GM23338 (cell line): ENCODE measurements around the gene STX16. TPM values are rescaled to one million over a fixed set of nuclear protein-coding genes. Genes with fewer than 3 reads are reported as not detected.

Experiments
- ATAC-seq: fragments of 200-7000 bp; cut with Tn5 transposase; 3 replicates; pipeline ENCODE4 v1.9.1; 2020
- DNase-seq: peaks from one replicate; pipeline ENCODE4 v3.0.0-alpha.2; 2015; ENCODE audit warnings: low spot score
- H2AFZ ChIP-seq: fragments of 200-600 bp; sonication (generic); 2 replicates; pipeline ENCODE4 v1.8.0; 2016; ENCODE audit warnings: antibody characterized with exemption, mild to moderate bottlenecking, moderate library complexity
- H3F3A ChIP-seq: fragments of 200-600 bp; sonication (generic); replicated peaks from 2 replicates; pipeline ENCODE4 v1.8.0; 2017; ENCODE audit warnings: antibody characterized with exemption, mixed run types, low read depth
- H3K27ac ChIP-seq: fragments of 200-600 bp; sonication (generic); 2 replicates; pipeline ENCODE4 v1.6.1; 2016; ENCODE audit warnings: low read depth
- H3K27me3 ChIP-seq: fragments of 200-600 bp; sonication (generic); 2 replicates; pipeline ENCODE4 v1.8.0; 2016; ENCODE audit warnings: mild to moderate bottlenecking, mixed run types, moderate library complexity; ENCODE audit not compliant: insufficient read depth
- H3K36me3 ChIP-seq: fragments of 200-600 bp; sonication (generic); 2 replicates; pipeline ENCODE4 v1.8.0; 2016; ENCODE audit warnings: mild to moderate bottlenecking; ENCODE audit not compliant: insufficient read depth
- H3K4me1 ChIP-seq: fragments of 200-600 bp; sonication (generic); 2 replicates; pipeline ENCODE4 v1.8.0; 2016; ENCODE audit warnings: mild to moderate bottlenecking, moderate library complexity; ENCODE audit not compliant: insufficient read depth
- H3K4me2 ChIP-seq: fragments of 200-600 bp; sonication (generic); 2 replicates; pipeline ENCODE4 v1.7.1; 2017; ENCODE audit warnings: mixed run types
- H3K4me3 ChIP-seq: fragments of 200-600 bp; sonication (generic); 2 replicates; pipeline ENCODE4 v1.6.1; 2016; ENCODE audit warnings: mixed run types
- H3K79me2 ChIP-seq: fragments of 200-600 bp; sonication (generic); replicated peaks from 2 replicates; pipeline ENCODE4 v1.8.0; 2017; ENCODE audit warnings: mild to moderate bottlenecking; ENCODE audit not compliant: insufficient read depth
- H3K9me2 ChIP-seq: fragments of 200-600 bp; sonication (generic); 2 replicates; pipeline ENCODE4 v1.8.0; 2017; ENCODE audit not compliant: insufficient read depth
- H4K20me1 ChIP-seq: fragments of 200-600 bp; sonication (generic); replicated peaks from 2 replicates; pipeline ENCODE4 v1.8.0; 2017; ENCODE audit warnings: mild to moderate bottlenecking; ENCODE audit not compliant: insufficient read depth
- H3K27ac Mint-ChIP-seq: 2 replicates; pipeline ENCODE4 v1.8.0; 2020; ENCODE audit warnings: inconsistent platforms, mild to moderate bottlenecking, moderate library complexity, mixed read lengths
- H3K27me3 Mint-ChIP-seq: 3 replicates; pipeline ENCODE4 v1.8.0; 2022; ENCODE audit warnings: low read depth, mild to moderate bottlenecking, moderate library complexity, mixed read lengths, inconsistent platforms; ENCODE audit not compliant: insufficient read depth, poor library complexity
- H3K36me3 Mint-ChIP-seq: 3 replicates; pipeline ENCODE4 v1.8.0; 2021; ENCODE audit warnings: low read depth, mild to moderate bottlenecking, inconsistent platforms, moderate library complexity, mixed read lengths
- H3K4me1 Mint-ChIP-seq: 3 replicates; pipeline ENCODE4 v1.8.0; 2020; ENCODE audit warnings: mild to moderate bottlenecking, inconsistent platforms, mixed read lengths
- H3K4me3 Mint-ChIP-seq: 3 replicates; pipeline ENCODE4 v1.8.0; 2021; ENCODE audit warnings: moderate library complexity, mild to moderate bottlenecking, inconsistent platforms, mixed read lengths
- H3K9me3 Mint-ChIP-seq: 3 replicates; pipeline ENCODE4 v1.8.0; 2020; ENCODE audit warnings: moderate library complexity, mild to moderate bottlenecking, inconsistent platforms, mixed read lengths
- CREB1 ChIP-seq: fragments of 250-450 bp; sonication (Bioruptor Pico); IDR thresholded peaks from 2 replicates; pipeline ENCODE4 v1.5.0; 2020; ENCODE audit warnings: low read depth, mild to moderate bottlenecking, moderate library complexity
- EZH2 ChIP-seq: fragments of 200-600 bp; sonication (generic); IDR thresholded peaks from one replicate; pipeline ENCODE4 v1.8.0; 2017; ENCODE audit warnings: antibody characterized with exemption, mild to moderate bottlenecking, low read depth; ENCODE audit not compliant: unreplicated experiment
- EZH2phosphoT487 ChIP-seq: fragments of 200-600 bp; sonication (generic); IDR thresholded peaks from one replicate; pipeline ENCODE4 v1.8.1; 2018; ENCODE audit warnings: antibody characterized with exemption; ENCODE audit not compliant: unreplicated experiment
- JUNB ChIP-seq: IDR thresholded peaks from one replicate; pipeline ENCODE4 v1.6.1; 2016; ENCODE audit warnings: antibody characterized with exemption; ENCODE audit not compliant: unreplicated experiment
- NANOG ChIP-seq: IDR thresholded peaks from 2 replicates; pipeline ENCODE4 v1.6.1; 2016; ENCODE audit warnings: antibody characterized with exemption, borderline replicate concordance
- POLR2AphosphoS5 ChIP-seq: IDR thresholded peaks from 2 replicates; pipeline ENCODE4 v1.6.1; 2016; ENCODE audit warnings: antibody characterized with exemption, low read depth
- STAT1 ChIP-seq: IDR thresholded peaks from one replicate; pipeline ENCODE4 v1.6.1; 2016; ENCODE audit warnings: antibody characterized with exemption; ENCODE audit not compliant: unreplicated experiment
- ZNF114 ChIP-seq: fragments of 250-450 bp; sonication (Bioruptor Pico); IDR thresholded peaks from 2 replicates; pipeline ENCODE4 v1.5.0; 2020; ENCODE audit warnings: mild to moderate bottlenecking, moderate library complexity
- ZNF331 ChIP-seq: fragments of 250-450 bp; sonication (Bioruptor Pico); IDR thresholded peaks from 2 replicates; pipeline ENCODE4 v1.5.0; 2020; ENCODE audit warnings: low read depth, mild to moderate bottlenecking, moderate library complexity
- polyA plus RNA-seq: library from polyadenylated mRNA; unstranded; fragments of >200 nt; fragmentation: Nextera tagmentation; extraction: Ambion mirVana; gene quantifications from 2 replicates; pipeline ENCODE4 v1.2.1, GENCODE V29; 2016
- total RNA-seq: library from RNA; depleted of rRNA; stranded (reverse); fragments of >200 nt; shearing (Covaris generic); gene quantifications from 2 replicates; pipeline ENCODE4 v1.2.3, GENCODE V29; 2014
- TF ChIP-seq, protein P1 (sequence below): fragments of 250-450 bp; sonication (Bioruptor Pico); IDR thresholded peaks from 2 replicates; pipeline ENCODE4 v1.5.0; 2020; ENCODE audit warnings: mild to moderate bottlenecking, moderate library complexity
- TF ChIP-seq, protein P2 (sequence below): IDR thresholded peaks from one replicate; pipeline ENCODE4 v1.6.1; 2018; ENCODE audit warnings: antibody characterized with exemption; ENCODE audit not compliant: unreplicated experiment
- TF ChIP-seq, protein P3 (sequence below): IDR thresholded peaks from 2 replicates; pipeline ENCODE4 v1.6.1; 2016; ENCODE audit warnings: antibody characterized with exemption
- TF ChIP-seq, protein P4 (sequence below), 2 experiments: fragments of 200-600 bp in 1 of 2; sonication (generic) in 1 of 2; conservative IDR thresholded peaks; 2 replicates each; pipeline versions ENCODE4 v1.5.1 to v1.6.1; 2016 to 2017; ENCODE audit warnings: antibody characterized with exemption in 2 of 2, low read depth in 2 of 2, mild to moderate bottlenecking in 2 of 2, moderate library complexity in 1 of 2

The STX16 gene
- total and polyA plus RNA-seq, 2 experiments from 2014 or later: 31.2 to 70.5 TPM

DNA sequence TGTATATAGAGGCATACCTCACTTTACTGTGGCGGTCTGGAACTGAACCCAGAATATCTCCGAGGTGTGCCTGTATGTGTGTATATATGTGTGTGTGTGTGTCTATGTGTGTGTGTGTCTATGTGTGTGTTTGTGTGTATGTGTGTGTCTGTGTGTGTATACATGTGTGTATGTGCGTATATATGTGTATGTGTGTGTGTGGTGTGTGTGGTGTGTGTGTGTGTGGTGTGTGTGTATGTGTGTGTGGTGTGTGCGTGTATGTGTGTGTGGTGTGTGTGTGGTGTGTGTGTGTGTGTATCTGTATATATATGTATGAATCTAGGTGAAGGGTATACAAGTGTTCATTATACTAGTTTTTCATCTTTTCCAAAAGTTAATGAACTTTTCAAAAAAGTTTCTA is 37.3 kb downstream of the STX16 start:
- no peak overlapping the region for H3K27ac ChIP-seq
- Mint-ChIP-seq H3K4me3 (no peak overlapping the region), H3K4me1 (peaks cover 32% of the 10 kb centered on the region), H3K36me3 (peaks cover 16% of the 10 kb centered on the region; the same call in 2 of the 3 replicates), H3K27ac (no peak overlapping the region), H3K27me3 (peaks cover 8% of the 10 kb centered on the region), H3K9me3 (no peaks in the 10 kb centered on the region)
- no peaks in the 10 kb centered on the region for H3K27me3 ChIP-seq
- no peaks in the 10 kb centered on the region for H3K9me2 ChIP-seq
- DNase-seq: no peak
- H3K36me3 ChIP-seq: no peaks in the 10 kb centered on the region; the same call in 1 of the 2 replicates
- H2AFZ ChIP-seq: no peak overlapping the region
- peaks cover 30% of the 10 kb centered on the region; the same call in 1 of the 2 replicates for H3K4me1 ChIP-seq
- H3F3A ChIP-seq: peaks cover 14% of the 10 kb centered on the region
- H3K4me2 ChIP-seq: no peak overlapping the region
- no peaks in the 10 kb centered on the region for H4K20me1 ChIP-seq
- no peak for ATAC-seq
- no peak overlapping the region for H3K4me3 ChIP-seq
- no peak for TF ChIP-seq EZH2phosphoT487
- TF ChIP-seq, protein P1, sequence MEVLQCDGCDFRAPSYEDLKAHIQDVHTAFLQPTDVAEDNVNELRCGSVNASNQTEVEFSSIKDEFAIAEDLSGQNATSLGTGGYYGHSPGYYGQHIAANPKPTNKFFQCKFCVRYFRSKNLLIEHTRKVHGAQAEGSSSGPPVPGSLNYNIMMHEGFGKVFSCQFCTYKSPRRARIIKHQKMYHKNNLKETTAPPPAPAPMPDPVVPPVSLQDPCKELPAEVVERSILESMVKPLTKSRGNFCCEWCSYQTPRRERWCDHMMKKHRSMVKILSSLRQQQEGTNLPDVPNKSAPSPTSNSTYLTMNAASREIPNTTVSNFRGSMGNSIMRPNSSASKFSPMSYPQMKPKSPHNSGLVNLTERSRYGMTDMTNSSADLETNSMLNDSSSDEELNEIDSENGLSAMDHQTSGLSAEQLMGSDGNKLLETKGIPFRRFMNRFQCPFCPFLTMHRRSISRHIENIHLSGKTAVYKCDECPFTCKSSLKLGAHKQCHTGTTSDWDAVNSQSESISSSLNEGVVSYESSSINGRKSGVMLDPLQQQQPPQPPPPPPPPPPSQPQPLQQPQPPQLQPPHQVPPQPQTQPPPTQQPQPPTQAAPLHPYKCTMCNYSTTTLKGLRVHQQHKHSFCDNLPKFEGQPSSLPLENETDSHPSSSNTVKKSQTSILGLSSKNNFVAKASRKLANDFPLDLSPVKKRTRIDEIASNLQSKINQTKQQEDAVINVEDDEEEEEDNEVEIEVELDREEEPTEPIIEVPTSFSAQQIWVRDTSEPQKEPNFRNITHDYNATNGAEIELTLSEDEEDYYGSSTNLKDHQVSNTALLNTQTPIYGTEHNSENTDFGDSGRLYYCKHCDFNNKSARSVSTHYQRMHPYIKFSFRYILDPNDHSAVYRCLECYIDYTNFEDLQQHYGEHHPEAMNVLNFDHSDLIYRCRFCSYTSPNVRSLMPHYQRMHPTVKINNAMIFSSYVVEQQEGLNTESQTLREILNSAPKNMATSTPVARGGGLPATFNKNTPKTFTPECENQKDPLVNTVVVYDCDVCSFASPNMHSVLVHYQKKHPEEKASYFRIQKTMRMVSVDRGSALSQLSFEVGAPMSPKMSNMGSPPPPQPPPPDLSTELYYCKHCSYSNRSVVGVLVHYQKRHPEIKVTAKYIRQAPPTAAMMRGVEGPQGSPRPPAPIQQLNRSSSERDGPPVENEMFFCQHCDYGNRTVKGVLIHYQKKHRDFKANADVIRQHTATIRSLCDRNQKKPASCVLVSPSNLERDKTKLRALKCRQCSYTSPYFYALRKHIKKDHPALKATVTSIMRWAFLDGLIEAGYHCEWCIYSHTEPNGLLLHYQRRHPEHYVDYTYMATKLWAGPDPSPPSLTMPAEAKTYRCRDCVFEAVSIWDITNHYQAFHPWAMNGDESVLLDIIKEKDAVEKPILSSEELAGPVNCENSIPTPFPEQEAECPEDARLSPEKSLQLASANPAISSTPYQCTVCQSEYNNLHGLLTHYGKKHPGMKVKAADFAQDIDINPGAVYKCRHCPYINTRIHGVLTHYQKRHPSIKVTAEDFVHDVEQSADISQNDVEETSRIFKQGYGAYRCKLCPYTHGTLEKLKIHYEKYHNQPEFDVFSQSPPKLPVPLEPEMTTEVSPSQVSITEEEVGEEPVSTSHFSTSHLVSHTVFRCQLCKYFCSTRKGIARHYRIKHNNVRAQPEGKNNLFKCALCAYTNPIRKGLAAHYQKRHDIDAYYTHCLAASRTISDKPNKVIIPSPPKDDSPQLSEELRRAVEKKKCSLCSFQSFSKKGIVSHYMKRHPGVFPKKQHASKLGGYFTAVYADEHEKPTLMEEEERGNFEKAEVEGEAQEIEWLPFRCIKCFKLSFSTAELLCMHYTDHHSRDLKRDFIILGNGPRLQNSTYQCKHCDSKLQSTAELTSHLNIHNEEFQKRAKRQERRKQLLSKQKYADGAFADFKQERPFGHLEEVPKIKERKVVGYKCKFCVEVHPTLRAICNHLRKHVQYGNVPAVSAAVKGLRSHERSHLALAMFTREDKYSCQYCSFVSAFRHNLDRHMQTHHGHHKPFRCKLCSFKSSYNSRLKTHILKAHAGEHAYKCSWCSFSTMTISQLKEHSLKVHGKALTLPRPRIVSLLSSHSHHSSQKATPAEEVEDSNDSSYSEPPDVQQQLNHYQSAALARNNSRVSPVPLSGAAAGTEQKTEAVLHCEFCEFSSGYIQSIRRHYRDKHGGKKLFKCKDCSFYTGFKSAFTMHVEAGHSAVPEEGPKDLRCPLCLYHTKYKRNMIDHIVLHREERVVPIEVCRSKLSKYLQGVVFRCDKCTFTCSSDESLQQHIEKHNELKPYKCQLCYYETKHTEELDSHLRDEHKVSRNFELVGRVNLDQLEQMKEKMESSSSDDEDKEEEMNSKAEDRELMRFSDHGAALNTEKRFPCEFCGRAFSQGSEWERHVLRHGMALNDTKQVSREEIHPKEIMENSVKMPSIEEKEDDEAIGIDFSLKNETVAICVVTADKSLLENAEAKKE (CRISPR knock-in tag): no peak
- TF ChIP-seq, protein P2, sequence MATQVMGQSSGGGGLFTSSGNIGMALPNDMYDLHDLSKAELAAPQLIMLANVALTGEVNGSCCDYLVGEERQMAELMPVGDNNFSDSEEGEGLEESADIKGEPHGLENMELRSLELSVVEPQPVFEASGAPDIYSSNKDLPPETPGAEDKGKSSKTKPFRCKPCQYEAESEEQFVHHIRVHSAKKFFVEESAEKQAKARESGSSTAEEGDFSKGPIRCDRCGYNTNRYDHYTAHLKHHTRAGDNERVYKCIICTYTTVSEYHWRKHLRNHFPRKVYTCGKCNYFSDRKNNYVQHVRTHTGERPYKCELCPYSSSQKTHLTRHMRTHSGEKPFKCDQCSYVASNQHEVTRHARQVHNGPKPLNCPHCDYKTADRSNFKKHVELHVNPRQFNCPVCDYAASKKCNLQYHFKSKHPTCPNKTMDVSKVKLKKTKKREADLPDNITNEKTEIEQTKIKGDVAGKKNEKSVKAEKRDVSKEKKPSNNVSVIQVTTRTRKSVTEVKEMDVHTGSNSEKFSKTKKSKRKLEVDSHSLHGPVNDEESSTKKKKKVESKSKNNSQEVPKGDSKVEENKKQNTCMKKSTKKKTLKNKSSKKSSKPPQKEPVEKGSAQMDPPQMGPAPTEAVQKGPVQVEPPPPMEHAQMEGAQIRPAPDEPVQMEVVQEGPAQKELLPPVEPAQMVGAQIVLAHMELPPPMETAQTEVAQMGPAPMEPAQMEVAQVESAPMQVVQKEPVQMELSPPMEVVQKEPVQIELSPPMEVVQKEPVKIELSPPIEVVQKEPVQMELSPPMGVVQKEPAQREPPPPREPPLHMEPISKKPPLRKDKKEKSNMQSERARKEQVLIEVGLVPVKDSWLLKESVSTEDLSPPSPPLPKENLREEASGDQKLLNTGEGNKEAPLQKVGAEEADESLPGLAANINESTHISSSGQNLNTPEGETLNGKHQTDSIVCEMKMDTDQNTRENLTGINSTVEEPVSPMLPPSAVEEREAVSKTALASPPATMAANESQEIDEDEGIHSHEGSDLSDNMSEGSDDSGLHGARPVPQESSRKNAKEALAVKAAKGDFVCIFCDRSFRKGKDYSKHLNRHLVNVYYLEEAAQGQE: no peak
- TF ChIP-seq EZH2: no peak
- TF ChIP-seq, protein P3, sequence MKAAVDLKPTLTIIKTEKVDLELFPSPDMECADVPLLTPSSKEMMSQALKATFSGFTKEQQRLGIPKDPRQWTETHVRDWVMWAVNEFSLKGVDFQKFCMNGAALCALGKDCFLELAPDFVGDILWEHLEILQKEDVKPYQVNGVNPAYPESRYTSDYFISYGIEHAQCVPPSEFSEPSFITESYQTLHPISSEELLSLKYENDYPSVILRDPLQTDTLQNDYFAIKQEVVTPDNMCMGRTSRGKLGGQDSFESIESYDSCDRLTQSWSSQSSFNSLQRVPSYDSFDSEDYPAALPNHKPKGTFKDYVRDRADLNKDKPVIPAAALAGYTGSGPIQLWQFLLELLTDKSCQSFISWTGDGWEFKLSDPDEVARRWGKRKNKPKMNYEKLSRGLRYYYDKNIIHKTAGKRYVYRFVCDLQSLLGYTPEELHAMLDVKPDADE: no peak
- no peak for TF ChIP-seq CREB1
- no peak for TF ChIP-seq POLR2AphosphoS5
- TF ChIP-seq STAT1: no peak
- no peak for TF ChIP-seq ZNF114
- TF ChIP-seq JUNB: no peak
- TF ChIP-seq ZNF331 (CRISPR knock-in tag): no peak
- no peak for TF ChIP-seq NANOG
- TF ChIP-seq, protein P4, sequence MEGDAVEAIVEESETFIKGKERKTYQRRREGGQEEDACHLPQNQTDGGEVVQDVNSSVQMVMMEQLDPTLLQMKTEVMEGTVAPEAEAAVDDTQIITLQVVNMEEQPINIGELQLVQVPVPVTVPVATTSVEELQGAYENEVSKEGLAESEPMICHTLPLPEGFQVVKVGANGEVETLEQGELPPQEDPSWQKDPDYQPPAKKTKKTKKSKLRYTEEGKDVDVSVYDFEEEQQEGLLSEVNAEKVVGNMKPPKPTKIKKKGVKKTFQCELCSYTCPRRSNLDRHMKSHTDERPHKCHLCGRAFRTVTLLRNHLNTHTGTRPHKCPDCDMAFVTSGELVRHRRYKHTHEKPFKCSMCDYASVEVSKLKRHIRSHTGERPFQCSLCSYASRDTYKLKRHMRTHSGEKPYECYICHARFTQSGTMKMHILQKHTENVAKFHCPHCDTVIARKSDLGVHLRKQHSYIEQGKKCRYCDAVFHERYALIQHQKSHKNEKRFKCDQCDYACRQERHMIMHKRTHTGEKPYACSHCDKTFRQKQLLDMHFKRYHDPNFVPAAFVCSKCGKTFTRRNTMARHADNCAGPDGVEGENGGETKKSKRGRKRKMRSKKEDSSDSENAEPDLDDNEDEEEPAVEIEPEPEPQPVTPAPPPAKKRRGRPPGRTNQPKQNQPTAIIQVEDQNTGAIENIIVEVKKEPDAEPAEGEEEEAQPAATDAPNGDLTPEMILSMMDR (conservative IDR thresholded peaks at IDR 0.05; ENCODE audit: low read depth in 2 of 2): no peak
- H3K79me2 ChIP-seq: no peaks in the 10 kb centered on the region
